Stimulated activated CD4-positive, alpha-beta T cell treated with anti-CD3 and anti-CD28 coated beads, Interleukin-2, amount 100 ng/mL, for 48 hours (primary cell): ENCODE results near the gene TMTC2.

Experiments used
- DNase-seq, 2 donors: peaks; one replicate each; pipeline ENCODE4 v3.0.0-alpha.2; 2020

Gene TMTC2

DNA sequence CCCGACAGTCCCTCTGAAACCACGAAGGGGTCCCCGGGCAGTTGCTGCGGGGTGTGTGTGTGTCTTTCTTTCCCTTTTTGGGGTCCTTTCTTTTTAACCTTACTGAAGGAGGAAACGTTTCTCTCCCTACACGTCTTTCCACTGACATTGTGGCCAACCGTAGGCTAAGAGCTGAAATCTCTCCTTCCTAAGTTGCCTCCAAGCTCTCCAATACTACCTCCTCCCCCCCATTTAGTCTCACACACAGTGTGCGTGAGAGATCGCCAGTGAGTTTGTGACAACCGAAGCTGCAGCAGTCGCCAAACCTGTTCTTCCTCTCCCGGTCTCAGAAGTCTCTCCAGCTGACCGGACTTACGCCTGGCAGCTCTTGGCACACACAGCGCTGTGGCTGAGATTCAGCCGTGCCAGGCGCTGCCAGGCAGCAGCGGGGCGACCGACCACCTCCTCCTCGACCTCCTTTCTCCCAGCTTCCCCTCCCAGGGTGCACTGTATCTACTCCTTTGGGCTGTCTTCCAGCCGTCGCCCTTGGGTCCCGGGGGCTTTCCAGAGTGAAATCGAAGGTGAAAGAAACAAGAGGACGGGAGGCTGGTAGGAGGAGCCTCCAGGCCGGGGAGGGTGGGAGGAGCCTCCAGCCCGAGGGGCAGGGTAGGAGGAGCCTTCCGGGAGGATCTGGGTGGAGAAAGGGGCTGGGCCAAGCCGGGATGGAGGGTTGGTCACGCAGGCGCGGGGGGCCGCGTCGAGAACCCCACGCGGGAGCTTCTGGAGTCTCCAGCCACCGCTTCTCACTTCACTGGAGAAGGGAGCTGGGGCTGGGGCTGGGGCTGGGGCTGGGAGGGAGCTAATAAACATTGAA, at the start of gene TMTC2:
TSS of gene TMTC2 (plus strand) at position 739 of the 853 bp plus-strand sequence.
- DNase-seq = peak; percentile 86 to 89

DNA sequence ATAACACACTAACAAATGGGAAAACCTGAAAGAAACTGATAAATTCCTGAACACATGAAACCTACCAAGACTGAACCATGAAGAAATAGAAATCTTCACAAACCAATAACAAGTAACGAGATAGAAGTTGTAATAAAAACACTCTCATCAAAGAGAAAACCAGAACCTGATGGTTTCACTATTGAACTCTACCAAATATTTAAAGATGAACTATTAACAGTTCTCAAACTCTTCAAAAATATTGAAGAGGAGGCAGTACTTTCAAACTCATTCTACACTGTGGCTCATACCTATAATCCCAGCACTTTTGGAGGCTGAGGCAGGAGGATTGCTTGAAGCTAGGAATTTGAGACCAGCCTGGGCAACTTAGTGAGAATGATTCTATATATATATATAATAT, 48.4 kb upstream of the TMTC2 start:
- DNase-seq = no peak

DNA sequence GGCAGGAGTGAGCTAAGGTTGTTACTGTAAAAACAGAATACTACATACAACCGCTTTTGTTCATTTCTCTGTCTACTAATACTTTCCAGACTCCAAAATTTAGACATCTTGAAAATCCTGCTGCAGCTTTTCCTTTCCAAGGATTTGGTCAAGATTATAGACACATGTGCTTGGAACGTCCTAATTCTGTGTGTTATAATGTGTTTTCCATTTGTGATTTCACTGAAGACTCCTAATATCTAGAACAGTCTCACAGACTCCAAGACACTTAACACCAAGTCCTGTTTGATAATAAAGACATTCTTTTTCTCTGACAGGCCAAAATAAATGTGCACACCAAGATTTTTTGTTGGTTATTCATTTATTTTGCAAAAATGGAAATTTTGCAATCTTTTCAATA, 41.8 kb upstream of the TMTC2 start:
- no peak for DNase-seq

DNA sequence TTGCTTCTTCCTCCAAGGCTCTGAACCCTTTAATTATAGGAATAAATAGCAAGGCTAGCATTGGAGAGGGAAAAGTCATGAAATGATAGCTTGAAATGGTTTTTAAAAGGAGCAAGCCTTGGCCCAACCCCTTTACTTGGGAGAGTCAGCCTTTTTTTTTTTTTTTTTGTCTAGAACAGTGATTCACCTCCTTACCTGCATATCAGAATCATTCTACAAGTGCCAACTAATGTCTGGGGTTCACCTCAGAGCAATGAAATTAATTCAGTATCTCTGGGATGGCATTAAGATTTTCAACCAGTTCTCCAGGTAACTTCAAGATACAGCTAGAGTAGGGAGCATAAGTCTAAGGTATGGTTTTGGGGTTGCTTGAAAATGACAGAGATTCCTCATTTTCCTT, 41.3 kb upstream of the TMTC2 start:
- no peak for DNase-seq

DNA sequence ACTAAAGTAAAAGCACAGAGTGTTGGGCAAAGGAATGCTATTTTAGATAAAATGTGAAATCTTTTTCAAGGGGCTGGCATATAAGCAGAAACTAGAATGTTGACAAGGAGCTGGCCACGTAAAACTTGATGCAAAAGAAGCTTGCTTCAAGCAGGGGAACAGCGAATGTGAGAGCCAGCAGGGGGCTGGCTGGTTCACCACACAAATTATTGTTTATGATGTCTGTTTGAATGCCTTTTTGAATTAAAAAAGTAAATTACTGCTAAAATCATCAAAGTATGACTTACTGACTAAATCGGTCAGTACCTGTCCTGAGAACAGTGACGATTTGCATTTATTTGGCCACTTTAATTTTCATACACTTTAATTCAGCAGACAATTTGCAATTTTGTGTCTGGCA, 38.9 kb upstream of the TMTC2 start:
- DNase-seq = no peak

DNA sequence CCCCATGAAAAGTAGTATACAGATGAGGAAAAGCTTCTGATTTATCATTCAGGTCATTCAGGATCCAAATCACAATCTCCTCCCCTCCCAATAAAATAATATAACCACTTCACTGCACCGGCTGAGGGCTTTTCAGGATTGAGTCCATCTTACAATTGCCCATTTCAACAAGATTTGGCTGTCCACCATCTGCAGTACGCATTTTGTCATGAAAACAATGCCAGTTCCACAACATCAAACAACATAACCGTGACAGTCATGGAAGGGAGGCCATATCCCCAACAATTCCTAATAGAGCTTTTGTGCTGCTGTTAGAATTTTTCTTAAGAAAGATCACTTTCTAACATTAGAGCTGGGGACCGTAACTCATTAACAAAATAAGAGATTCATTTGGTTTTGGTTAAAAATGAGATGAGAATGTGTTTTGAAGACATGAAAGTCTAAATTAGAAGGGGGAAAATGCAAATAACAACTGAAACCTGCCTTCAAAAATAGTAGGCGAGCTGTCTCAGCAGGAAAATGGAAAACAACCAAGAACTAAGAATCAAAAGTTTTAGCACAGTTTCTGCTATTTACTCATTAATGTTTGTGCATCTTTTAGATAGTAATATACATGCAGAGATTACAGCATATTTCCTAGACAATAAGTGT, 38.3 kb upstream of the TMTC2 start:
- DNase-seq = no peak

DNA sequence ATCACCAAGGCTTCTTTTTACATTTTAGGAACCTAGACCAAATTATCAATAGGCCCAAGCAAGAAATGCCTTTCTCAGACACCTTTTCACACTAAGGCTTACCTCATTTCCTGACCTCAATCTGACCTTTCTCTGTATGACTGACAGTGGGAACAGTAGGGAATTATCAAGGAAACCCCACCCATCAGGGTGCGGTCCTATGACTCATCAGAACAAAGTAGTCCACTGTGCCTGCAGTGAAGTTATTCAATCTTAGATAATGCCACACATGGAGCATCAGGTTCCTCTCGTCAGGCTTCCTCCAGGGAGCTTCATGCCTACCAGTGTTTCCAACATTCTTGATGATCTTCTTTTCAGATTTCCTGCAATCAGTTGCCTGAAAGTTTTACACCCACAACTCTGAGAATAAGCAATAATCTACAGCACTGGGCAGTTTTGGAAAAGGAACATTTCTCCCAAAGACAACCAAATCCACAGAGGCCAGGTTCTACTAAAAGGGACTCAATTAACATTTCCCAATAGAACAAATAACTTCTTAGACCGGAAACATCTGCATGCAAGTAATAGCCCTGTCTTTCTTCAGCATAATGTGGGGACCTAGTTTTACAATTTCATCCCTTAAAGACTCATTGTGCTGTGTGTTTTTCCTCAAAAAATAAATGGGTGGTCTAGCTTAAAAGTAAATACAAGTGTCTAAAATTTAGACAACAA, 35.9 kb upstream of the TMTC2 start:
- DNase-seq = no peak

DNA sequence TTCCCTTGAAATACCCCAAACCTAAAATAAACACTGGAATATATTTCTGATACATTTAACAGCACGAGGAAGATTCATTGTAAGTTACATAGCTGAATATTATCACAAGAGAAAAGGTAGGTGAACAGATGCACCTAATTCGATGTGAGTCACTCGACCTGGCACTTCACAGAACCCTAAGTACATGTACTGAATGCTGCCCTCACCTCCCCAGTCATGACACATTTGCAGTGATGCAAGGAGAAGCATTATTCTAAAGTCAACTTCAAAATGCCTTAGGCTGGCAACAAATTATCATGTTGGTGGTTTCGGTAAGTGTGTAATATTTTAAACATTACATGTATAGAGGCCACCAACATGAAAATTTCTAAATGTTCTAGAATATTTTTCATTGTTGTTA, 35.2 kb upstream of the TMTC2 start:
- no peak for DNase-seq

DNA sequence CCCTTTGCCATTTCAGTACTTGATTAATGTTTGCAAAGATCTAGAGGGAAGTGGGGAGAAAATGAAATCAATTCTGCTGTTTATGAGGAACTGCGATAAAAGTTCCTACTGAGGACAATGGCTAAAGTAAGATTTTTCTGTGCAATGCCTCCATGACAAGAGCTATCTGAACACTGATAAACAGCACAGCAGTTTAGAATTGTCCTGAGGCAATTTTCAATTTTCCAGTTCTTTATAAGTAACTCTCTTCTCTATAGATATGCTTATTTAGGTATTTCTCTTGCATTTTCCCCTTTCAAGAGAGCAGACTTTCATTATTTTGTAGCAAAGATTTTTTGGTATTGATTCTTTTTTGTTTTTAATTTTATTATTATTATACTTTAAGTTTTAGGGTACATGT, 34.6 kb upstream of the TMTC2 start:
- no peak for DNase-seq

DNA sequence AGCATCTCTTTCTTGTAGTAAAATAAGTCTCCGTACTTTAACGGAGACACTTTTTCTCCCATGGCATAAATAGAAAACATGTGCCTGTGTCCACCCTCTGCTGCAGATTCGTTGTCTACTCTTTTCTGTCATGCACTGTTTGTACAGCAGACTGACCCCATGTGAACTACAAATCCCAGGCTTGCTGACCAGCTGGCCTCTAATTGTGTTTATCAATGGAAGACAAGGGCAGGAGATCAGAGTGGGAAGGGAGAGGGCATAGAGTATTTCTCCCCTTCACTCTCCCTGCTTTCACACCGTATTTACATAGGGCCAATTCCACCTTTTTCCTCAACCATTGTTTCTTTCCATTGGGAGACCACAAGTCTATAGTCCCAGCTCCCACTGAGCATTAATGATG, 31.0 kb upstream of the TMTC2 start:
- no peak for DNase-seq

DNA sequence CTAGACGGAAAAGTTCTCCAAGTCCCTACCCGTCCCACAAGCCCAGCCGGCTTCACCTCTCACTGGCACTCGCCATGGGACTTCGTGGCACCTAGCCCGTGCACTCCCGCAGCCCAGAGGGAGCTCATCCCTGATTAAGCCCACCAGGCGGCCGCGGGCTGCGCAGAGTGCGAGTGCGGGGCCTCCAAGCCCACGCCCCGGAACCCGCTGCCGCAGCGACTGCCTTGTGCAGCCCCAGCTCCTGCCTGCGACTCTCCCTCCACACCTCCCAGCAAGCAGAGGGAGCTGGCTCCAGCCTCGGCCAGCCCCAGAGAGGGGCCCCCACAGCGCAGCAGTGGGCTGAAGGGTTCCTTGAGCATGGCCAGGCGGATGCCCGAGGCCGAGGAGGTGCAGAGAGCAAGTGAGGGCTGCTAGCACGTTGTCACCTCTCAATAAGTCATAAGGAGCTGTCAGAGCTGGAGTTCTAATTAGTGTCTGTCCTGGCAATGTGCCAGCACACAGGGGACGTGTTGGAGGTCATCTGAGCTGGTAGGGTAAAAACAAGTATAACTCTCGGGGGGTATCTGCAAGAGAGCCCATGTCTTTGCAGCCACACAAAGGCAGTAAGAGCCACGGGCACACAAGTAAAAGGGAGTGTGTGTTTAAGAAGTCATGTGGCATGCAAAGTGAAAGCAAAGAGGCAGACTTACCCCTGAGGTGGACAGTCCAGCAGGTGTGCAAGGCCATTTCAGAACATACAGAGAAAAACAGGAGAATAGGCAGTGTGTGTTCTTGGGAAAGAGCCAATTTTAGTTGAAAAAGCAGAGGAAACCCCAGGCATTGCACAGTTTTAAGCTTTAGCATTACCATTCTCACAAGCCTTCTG, 27.1 kb upstream of the TMTC2 start:
- no peak for DNase-seq

DNA sequence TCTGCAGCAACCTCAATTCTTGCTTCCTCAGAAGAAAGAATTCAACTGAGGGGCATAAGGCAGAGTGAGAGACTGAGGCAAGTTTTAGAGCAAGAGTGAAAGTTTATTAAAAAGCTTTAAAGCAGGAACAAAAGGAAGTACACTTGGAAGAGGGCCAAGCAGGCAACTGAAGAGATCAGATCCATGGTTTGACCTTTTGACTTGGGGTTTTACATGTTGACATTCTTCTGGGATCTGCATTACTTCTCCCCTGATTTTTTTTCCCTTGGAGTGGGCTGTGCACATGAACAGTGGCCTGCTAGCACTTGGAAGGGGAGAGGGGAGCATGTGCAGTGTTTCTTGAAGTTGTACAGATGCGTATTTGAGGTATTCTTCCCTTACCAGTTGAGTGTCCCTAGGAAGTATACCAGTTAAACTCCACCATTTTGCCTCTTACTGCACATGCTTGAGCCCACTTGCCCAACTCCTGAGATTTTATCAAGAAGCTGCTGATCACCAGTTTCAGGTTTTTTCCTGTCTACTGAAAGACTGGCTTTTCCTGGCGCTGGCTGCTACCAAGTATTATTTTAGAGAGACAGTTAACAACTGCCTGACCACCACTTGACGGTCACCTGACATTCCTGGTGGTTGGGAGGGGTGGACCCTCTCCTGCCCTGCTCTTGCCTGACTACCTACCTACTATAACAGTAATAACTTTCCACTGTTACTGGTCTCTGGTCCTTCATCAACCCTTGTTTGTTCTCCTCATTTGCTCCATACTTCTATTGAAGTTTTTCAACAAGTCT, 26.0 kb upstream of the TMTC2 start:
- DNase-seq = no peak

DNA sequence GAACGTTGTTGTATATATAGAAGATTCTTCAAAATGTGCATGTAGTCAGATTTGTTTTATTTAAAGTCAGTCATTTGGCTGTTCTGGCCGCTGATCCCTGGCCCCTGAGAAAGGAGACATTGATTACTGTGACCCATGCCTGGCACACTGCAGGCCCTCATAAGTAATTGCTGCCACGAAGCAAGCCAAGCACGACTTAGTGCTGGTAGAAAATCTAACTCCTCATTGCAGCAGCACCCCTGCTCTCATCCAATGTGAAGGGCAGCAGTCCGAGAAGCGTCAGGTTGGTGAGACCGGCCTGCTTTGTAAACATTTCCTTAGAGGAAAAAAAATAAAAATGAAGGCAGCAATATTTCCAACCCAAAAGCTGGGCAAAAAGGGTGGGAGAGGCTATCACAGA, 22.8 kb upstream of the TMTC2 start:
- DNase-seq = no peak

DNA sequence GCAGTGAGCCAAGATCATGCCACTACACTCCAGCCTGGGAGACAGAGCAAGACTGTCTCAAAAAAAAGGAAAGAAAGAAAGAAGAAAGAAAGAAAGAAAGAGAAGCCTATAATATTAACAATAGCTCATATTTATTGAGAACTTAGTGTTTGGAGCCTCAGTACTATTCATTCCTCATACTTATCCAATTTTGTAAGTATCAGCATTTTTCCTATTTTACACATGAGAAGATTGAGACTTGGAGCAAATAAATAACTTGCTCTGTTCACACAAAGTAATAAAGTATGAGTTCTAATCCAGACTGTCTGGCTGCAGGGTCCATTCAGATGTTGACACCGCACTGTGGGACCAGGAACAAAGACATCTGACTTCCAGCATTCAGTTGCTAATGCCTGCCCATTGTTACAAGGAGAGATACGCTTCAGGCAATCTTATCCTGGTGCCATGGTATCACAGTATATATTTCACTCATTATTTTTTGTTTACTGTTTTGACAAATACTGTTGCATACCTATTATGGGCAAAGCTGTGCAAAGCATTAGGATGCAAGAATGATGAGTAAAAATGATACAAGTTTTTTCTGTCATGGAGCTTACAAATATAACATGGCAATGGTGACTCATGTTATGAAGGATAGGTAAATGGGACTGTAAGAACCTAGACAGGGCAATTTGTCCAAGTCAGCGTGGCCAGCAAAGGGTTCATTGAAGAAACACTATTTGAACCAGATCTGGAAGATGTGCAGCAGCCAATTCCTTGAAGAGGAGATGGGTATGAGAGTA, 21.4 kb upstream of the TMTC2 start:
- no peak for DNase-seq

DNA sequence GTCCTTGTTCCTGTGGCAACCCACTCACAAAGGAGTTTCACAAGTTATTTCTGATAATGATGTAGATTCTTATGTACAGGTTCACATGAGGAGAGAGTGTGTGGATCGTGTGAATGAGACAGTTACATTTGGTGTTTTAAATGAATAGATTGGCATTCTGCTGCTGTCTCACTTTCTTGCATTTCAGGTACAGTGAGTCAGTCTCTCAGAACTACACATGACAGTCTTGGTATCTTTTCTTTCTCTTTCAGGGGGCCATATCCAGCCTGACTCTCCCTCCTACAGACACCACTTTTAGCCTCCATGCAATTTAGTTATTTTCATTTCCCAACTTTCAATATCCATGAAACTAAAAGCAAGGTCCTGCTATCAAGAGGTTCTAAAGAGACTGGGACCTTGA, 19.9 kb upstream of the TMTC2 start:
- no peak for DNase-seq

DNA sequence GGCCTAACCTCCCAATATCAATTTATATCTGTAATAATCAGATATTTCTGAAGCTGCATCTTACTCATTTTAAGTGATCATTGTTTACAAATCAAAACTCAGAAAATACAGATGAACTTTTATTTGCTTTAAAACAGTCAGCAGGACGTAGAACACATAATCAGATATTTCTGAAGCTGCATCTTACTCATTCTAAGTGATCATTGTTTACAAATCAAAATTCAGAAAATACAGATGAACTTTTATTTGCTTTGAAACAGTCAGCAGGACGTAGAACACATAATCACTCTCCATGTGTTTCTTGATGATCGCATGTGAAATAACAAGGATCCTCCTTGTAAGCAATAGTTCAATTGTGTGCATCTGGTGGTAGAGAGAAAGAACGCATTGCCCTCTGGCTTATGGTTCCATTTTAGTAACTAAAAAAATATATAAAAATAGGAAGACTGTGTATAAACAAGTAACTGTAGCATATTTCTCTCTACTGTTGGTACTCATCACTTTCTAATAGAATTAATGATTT, 15.0 kb upstream of the TMTC2 start:
- no peak for DNase-seq

DNA sequence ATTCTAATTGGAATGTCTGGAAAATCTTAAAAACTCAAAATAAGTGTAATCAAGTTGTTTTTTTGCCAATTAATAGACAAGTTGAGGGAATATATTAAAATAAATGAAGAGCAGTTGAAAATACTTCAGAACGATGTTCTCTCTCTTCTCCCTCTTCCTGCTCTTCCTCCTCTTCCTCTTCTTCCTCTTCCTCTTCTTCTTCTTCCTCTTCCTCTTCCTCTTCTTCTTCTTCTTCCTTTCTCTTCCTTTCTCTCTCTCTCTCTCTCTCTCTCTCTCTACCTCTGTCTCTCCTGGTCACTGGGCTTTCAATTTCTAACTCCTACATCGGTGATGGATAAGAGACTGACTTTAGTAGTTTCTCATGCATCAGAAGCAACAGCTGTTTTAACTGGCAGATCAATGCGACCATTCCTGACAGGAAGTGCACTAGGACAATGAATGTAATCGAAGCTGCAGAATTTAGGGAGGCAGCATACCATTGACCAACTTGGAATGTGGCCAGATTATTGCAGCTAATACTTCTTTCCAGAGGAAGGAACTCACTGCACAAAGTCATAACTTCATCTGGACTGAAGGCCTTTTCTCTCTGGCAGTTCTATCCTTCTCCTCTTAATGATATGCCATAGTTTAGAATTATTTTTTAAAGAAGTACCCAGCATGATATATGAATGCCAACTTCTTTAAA, 13.8 kb upstream of the TMTC2 start:
- DNase-seq = no peak

DNA sequence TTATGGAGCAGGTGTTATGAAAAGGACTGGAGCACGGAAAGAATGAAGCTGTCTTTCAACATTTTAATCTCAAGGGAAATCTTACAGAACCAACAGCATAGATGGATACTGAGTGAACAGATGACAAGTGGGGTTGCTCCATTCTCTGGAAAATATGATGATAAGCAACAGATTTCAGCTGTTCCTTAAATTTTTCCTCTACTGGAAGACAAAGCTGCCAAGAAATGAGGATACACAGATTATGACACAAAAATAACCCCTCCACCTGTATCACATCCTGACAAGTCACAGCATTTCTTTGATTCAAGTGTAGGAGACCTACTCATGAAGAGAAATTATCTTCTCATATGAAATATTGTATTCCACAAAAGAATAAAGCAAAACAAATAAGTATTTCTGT, 13.0 kb upstream of the TMTC2 start:
- no peak for DNase-seq

DNA sequence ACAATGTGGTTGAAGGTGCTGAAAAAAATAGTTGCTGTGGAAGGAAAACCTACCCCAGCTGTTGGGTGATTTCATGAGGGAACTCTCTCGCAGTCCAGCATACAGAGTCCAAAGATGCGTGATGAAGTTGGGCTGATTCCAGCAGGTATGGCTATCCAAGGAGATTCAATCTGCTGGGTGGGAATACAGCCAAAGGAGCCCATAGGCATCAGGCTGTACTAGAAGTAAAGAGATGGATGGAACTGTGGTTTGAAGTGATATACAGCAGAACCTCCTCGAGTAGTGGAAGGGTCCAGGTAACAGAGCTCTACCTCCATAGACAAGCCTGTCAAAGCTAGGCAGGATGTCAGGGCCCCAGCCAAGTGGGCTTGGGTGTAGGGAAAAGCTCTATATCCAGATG, 11.5 kb upstream of the TMTC2 start:
- no peak for DNase-seq

DNA sequence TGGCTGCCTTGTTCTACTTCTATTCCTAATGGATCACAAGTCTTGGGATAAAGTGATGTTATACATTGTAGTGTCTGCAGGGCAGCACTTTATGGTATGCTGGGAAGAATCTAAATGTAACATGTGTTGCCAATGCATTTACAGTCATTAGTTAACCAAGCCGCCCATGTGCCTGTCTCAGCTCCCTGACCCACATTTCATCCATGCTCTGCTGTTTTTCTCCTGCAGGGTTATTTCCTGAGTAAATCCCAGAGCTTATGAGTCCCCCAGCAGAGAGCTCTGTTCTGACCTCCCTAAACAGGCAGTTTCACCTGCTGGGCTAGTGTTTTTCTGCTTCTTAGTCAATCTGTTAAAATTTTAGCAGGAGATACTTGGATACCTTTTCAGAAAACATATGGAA, 4.4 kb upstream of the TMTC2 start:
- no peak for DNase-seq
